ENCODE results near the gene AHDC1. TPM values are rescaled to one million over a fixed set of nuclear protein-coding genes. Genes with fewer than 3 reads are reported as not detected.

AHDC1 gene
- total RNA-seq, 4 donors from 2014 or later: 7.5 to 12.9 (median 8.2) TPM

GRCh38 chr1:27574871-27575831 lies 28.8 kb downstream of the AHDC1 start:
- ATAC-seq (ENCODE audit: low FRiP score): peak; percentile 66
- DNase-seq (ENCODE audit: low spot score): no peak
- TF ChIP-seq CTCF (IDR thresholded peaks at IDR 0.05): no peak

- no peak for ATAC-seq (ENCODE audit: low FRiP score)
- no peak for TF ChIP-seq CTCF (IDR thresholded peaks at IDR 0.05)
- DNase-seq (ENCODE audit: low spot score): no peak
Measured at GRCh38 chr1:27574001-27574781, 29.8 kb downstream of the AHDC1 start.

GRCh38 chr1:27572679-27573426 lies 31.1 kb downstream of the AHDC1 start:
- no peak for TF ChIP-seq CTCF (IDR thresholded peaks at IDR 0.05)
- no peak for DNase-seq (ENCODE audit: low spot score)

GRCh38 chr1:27572019-27572678 lies 31.8 kb downstream of the AHDC1 start:
- ATAC-seq (ENCODE audit: low FRiP score) (no peak), DNase-seq (ENCODE audit: low spot score) (no peak)
- TF ChIP-seq CTCF (IDR thresholded peaks at IDR 0.05): no peak

More at GRCh38 chr1:27572679-27573426, 31.1 kb downstream of the AHDC1 start:
- no peak for ATAC-seq (ENCODE audit: low FRiP score)

- no peak for DNase-seq (ENCODE audit: low spot score)
- no peak for TF ChIP-seq CTCF (IDR thresholded peaks at IDR 0.05)
- no peak for ATAC-seq (ENCODE audit: low FRiP score)
Measured at GRCh38 chr1:27571439-27572018, 32.4 kb downstream of the AHDC1 start.

- no peak for TF ChIP-seq CTCF (IDR thresholded peaks at IDR 0.05)
- DNase-seq (ENCODE audit: low spot score) (no peak), ATAC-seq (ENCODE audit: low FRiP score) (no peak)
Measured at GRCh38 chr1:27570784-27571183, 33.2 kb downstream of the AHDC1 start.
